ENCODE measurements around the gene PPIL4.
"Not testable (repeated sequence)": the region's sequence is repeated elsewhere in the genome, so short reads cannot be mapped to it uniquely, and the experiment has no call there.

Gene PPIL4

GRCh38 chr6:149483334-149483725, 62.5 kb downstream of the PPIL4 start:
- DNase-seq (ENCODE audit: low read depth): no peak

DNA sequence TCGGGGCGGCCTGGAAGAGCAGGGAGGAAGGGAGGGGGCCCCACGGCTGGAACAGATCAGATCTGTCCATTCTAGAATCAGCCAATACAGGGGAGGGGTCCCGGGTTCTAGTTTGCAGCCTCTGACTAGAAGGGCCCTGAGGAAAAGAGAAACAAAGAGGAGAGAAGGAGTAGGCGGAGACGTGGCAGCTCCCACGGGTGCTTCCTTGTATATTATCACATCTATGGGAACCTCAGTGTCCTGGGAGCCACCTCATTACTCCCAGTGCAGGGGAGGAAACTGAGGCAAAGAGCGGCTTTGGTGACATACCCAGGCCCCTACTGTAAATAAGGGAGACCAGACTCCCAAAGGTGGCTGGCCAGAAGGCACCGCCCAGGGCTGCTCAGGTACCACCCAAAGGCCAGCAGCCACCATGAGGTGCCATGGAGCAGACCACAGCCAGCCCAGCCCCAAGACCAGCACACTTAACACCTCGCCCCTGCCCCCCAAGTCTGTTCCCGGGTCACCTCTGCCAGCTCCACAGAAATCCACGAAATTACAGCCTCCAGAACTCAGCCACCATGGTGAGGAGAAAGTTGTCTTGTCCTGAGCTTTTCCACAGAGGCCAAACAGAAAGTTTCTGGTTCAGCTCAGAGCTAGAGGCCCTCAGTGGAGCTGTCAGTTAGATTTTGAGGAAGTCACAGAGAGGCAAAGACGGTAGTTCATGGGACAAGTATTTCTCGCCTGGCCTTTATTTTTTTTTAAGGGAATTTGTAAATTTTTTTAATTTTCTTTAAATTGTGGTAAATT, 63.1 kb downstream of the PPIL4 start:
- DNase-seq (ENCODE audit: low read depth): no peak

DNA sequence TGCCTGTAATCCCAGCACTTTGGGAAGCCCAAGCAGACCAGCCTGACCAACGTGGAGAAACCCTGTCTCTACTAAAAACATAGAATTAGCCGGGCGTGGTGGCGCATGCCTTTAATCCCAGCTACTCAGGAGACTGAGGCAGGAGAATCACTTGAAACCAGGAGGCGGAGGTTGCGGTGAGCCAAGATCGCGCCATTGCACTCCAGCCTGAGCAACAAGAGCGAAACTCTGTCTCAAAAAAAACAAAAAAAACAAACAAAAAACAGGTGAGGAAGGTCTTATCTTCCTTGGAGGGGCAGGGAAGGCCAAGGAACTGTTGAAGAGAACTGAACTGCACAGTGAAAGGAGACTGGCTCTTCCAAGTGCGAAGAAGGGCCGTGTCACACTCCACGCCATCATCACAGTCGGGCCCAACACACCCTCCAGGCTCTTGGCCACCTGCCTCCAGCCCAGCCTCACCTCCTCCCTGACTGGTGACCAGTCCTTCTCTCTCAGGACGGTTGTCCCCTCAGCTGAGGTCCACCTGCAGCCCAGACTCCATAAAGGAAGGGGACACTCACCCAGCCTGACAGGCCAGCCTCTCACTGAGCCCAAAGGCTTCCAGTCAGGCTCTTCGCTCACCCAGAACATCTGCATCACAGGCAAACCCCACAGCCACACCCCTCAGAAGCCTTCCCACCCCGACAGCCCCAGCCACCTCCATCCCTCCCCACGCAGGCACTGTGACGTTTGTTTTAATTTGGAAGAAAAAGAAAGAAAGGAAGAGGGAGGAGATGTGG, 65.2 kb downstream of the PPIL4 start:
- no peak for DNase-seq (ENCODE audit: low read depth)

GRCh38 chr6:149478631-149479314, 67.1 kb downstream of the PPIL4 start:
- DNase-seq (ENCODE audit: low read depth): no peak

- no peak for DNase-seq (ENCODE audit: low read depth)
These were observed 68.3 kb downstream of the PPIL4 start for GRCh38 chr6:149477544-149477943.

GRCh38 chr6:149476789-149477455, 68.9 kb downstream of the PPIL4 start:
- DNase-seq (ENCODE audit: low read depth): no peak

- DNase-seq (ENCODE audit: low read depth): no peak
These were observed 71.5 kb downstream of the PPIL4 start for GRCh38 chr6:149474108-149474935.

GRCh38 chr6:149473080-149474052, 72.5 kb downstream of the PPIL4 start:
- no peak for DNase-seq (ENCODE audit: low read depth)

GRCh38 chr6:149472241-149472640, 73.6 kb downstream of the PPIL4 start:
- DNase-seq (ENCODE audit: low read depth): no peak

- no peak for DNase-seq (ENCODE audit: low read depth)
These were observed 74.0 kb downstream of the PPIL4 start for GRCh38 chr6:149471801-149472200.

DNA sequence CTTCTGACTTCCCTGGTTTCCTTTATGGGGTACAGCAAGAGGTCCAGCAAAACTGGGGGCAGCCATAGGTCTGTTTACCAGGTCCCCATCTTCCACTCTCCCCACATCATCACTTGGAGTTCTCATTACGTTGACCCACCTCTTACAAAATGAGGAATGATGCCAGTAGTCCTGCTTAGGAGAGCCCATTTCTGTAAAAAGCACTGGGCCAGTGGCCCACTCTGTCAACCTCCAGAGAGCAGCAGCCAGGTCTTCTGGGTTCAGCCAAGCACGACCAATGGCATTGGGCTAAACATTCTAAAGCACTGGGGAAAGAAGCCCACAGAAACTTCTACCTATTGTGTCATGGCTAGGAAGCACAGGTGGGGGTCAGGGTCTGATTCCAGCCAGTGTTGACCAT, 74.9 kb downstream of the PPIL4 start:
- no peak for DNase-seq (ENCODE audit: low read depth)

DNA sequence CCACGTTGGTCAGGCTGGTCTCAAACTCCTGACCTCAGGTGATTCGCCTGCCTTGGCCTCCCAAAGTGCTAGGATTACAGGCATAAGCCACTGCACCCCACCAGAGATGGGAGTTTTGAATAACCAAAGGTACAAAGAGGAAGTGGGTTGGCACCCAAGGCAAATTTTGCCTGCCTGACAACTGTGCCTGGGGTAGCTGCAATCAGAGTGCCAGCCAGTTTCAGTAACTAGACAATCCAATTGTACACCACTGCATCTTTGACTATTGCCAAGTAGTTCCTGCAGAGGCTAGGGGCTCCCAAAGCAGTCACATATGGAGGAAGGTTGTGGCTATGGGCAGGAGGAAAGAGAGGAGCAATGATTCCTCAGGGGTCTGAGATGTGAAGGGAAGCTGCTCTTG, 77.7 kb downstream of the PPIL4 start:
- no peak for DNase-seq (ENCODE audit: low read depth)

DNA sequence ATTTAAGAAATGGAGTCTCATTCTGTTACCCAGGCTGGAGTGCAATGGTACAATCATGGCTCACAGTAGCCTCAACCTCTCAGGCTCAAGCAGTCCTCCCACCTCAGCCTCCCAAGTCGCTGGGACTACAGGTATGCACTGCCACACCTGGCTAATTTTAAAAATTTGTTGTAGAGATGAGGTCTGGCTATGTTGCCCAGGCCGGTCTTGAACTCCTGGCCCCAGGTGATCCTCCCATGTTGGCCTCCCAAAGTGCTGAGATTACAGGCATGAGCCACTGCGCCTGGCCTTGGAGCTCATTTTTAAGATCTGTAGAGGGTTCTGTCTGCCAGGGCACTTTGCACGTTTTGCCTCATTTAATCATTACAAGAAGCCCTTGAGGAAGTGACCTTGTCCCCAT, 78.6 kb downstream of the PPIL4 start:
- DNase-seq (ENCODE audit: low read depth): no peak

GRCh38 chr6:149464411-149464810, 81.4 kb downstream of the PPIL4 start:
- no peak for DNase-seq (ENCODE audit: low read depth)

- DNase-seq (ENCODE audit: low read depth): no peak
These were observed 82.1 kb downstream of the PPIL4 start for GRCh38 chr6:149463781-149464180.

- DNase-seq (ENCODE audit: low read depth): not testable (repeated sequence)
These were observed 83.1 kb downstream of the PPIL4 start for GRCh38 chr6:149462712-149463111.

DNA sequence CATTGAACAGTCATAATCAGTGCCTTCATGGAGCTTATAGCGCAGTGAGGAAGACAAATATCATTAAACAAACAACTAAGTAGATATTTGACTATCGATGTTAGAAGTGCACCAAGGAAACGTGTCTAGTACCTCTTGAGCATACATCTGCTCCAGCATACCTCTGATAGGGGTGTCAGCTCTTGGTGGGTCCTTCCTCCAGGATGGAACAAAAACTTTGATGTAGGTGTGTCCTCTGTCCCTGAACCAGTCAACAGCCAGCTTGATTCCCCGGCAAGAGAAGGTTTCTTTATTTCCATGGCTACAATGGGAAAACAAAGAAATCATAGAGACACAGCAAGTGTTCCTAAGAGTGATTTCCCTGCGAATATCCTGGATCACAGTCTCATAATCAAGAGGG, 84.2 kb downstream of the PPIL4 start:
- no peak for DNase-seq (ENCODE audit: low read depth)

GRCh38 chr6:149460249-149460648, 85.6 kb downstream of the PPIL4 start:
- DNase-seq (ENCODE audit: low read depth): not testable (repeated sequence)

DNA sequence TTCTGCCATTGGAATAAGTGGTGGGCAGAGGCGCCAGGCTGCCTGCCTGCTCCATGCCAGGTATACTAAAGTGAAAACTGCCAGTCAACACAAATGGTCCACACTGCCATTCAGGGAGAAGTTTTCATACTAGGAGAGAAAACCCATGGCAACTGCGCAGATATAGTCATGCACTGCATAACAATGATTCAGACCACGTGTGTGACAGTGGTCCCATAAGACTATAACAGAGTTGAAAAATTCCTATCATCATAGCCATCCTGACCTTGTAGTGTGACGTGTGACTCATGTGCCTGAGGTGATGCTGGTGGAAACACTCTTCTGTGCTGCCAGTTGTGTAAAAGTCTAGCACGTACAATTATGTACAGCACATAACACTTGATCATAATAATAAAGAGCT, 86.1 kb downstream of the PPIL4 start:
- no peak for DNase-seq (ENCODE audit: low read depth)

DNA sequence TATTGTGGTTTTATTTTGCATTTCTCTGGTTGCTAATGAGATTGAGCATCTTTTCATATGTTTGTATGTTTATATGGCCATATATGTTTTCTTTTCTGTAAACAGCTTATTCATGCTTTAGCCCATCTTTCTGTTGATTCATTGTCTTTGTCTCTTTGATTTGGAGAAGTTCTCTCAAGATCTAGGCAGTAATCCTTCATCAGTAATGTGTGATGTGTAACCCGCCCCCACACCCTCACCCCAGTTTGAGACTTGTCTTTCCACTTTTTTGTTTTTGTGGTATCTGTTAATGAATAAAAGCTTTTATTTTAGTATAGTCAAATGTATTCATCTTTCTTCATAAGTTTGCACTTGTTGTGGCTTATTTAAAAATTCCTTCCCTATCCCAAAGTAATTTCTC, 87.0 kb downstream of the PPIL4 start:
- no peak for DNase-seq (ENCODE audit: low read depth)

All from HS-27A (cell line).